ENCODE data around the gene PLXNB3. TPM values are rescaled to one million over a fixed set of nuclear protein-coding genes. Genes with fewer than 3 reads are reported as not detected.

The PLXNB3 gene
- total and polyA plus RNA-seq, 7 donors = 0.60 to 50.1 (median 11.2) TPM; not detected in 1

- H3K9me3 ChIP-seq = no peaks in the 10 kb centered on the region
- intact Hi-C loops (cut with DNase I) = no loop called here
- peak overlapping the region in 3 of 4 donors; percentile 77 to 86 (median 86) for H3K27ac ChIP-seq
- 92 to 95% methylated on average over 20 of the region's 20 CpGs for WGBS, 2 donors
- DNase-seq = peak; percentile 57
- H3K36me3 ChIP-seq = peaks cover 0 to 35% (median 0%) of the 10 kb centered on the region in 4 donors
- H3K4me3 ChIP-seq = no peak overlapping the region
- TF ChIP-seq EP300 (IDR thresholded peaks at IDR 0.05) = no peak
- TF ChIP-seq POLR2A (IDR thresholded peaks at IDR 0.05) = no peak
- no peak for TF ChIP-seq CTCF (IDR thresholded peaks at IDR 0.05)
- no peak for TF ChIP-seq POLR2AphosphoS5 (IDR thresholded peaks at IDR 0.05)
- H3K4me1 ChIP-seq = peaks cover 0 to 34% (median 16%) of the 10 kb centered on the region in 4 donors
- H3K27me3 ChIP-seq = no peaks in the 10 kb centered on the region
These were observed 3.6 kb downstream of the PLXNB3 start for GRCh38 chrX:153767674-153768055.

GRCh38 chrX:153768311-153769157 lies 4.5 kb downstream of the PLXNB3 start:
- Histone ChIP-seq H3K27me3 (no peaks in the 10 kb centered on the region), H3K9me3 (no peaks in the 10 kb centered on the region), H3K36me3 (peaks cover 0 to 38% (median 0%) of the 10 kb centered on the region in 4 donors), H3K4me3 (no peak overlapping the region), H3K4me1 (peaks cover 0 to 34% (median 16%) of the 10 kb centered on the region in 4 donors), H3K27ac (peak overlapping the region in 3 of 4 donors; percentile 14 to 86 (median 86))
- 70 to 78% methylated on average over 22 of the region's 22 CpGs for whole genome bisulfite sequencing, 2 donors
- intact Hi-C loops (cut with DNase I) = no loop called here
- DNase-seq = no peak
- TF ChIP-seq EP300 (IDR thresholded peaks at IDR 0.05) = no peak
- TF ChIP-seq CTCF (IDR thresholded peaks at IDR 0.05) = no peak
- TF ChIP-seq POLR2AphosphoS5 (IDR thresholded peaks at IDR 0.05) = no peak
- TF ChIP-seq POLR2A (IDR thresholded peaks at IDR 0.05) = no peak

GRCh38 chrX:153769158-153769864 lies 5.3 kb downstream of the PLXNB3 start:
- H3K9me3 ChIP-seq = no peaks in the 10 kb centered on the region
- no peaks in the 10 kb centered on the region for H3K27me3 ChIP-seq
- H3K4me1 ChIP-seq = peaks cover 0 to 33% (median 15%) of the 10 kb centered on the region in 4 donors
- H3K36me3 ChIP-seq = peaks cover 0 to 44% (median 1%) of the 10 kb centered on the region in 4 donors
- H3K27ac ChIP-seq = no peak overlapping the region
- peak; percentile 65 for DNase-seq
- TF ChIP-seq POLR2AphosphoS5 (IDR thresholded peaks at IDR 0.05) = no peak
- 86 to 89% methylated on average over 23 of the region's 23 CpGs for WGBS, 2 donors
- H3K4me3 ChIP-seq = no peak overlapping the region
- intact Hi-C loops (cut with DNase I) = no loop called here

GRCh38 chrX:153769865-153770600 lies 6.0 kb downstream of the PLXNB3 start:
- H3K4me1 ChIP-seq = peaks cover 0 to 26% (median 12%) of the 10 kb centered on the region in 4 donors
- H3K9me3 ChIP-seq = no peaks in the 10 kb centered on the region
- peak; percentile 63 for DNase-seq
- no peak overlapping the region for H3K4me3 ChIP-seq
- H3K36me3 ChIP-seq = peaks cover 0 to 51% (median 5%) of the 10 kb centered on the region in 4 donors
- H3K27me3 ChIP-seq = no peaks in the 10 kb centered on the region
- 86 to 88% methylated on average over 25 of the region's 25 CpGs for WGBS, 2 donors
- TF ChIP-seq CTCF (IDR thresholded peaks at IDR 0.05) = no peak
- TF ChIP-seq EP300 (IDR thresholded peaks at IDR 0.05) = no peak
- no peak for TF ChIP-seq POLR2AphosphoS5 (IDR thresholded peaks at IDR 0.05)
- no peak for TF ChIP-seq POLR2A (IDR thresholded peaks at IDR 0.05)
- no peak overlapping the region for H3K27ac ChIP-seq
- intact Hi-C loops (cut with DNase I) = no loop called here
